Activated naive CD4-positive, alpha-beta T cell treated with anti-CD3 and anti-CD28 coated beads, Interleukin-2, amount 50 U/mL, for 16 hours (primary cell): ENCODE measurements around the gene CAVIN4.

Experiments used
- DNase-seq: peaks from one replicate; pipeline ENCODE4 v3.0.0-alpha.2; 2020

The CAVIN4 gene, protein sequence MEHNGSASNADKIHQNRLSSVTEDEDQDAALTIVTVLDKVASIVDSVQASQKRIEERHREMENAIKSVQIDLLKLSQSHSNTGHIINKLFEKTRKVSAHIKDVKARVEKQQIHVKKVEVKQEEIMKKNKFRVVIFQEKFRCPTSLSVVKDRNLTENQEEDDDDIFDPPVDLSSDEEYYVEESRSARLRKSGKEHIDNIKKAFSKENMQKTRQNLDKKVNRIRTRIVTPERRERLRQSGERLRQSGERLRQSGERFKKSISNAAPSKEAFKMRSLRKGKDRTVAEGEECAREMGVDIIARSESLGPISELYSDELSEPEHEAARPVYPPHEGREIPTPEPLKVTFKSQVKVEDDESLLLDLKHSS

DNA sequence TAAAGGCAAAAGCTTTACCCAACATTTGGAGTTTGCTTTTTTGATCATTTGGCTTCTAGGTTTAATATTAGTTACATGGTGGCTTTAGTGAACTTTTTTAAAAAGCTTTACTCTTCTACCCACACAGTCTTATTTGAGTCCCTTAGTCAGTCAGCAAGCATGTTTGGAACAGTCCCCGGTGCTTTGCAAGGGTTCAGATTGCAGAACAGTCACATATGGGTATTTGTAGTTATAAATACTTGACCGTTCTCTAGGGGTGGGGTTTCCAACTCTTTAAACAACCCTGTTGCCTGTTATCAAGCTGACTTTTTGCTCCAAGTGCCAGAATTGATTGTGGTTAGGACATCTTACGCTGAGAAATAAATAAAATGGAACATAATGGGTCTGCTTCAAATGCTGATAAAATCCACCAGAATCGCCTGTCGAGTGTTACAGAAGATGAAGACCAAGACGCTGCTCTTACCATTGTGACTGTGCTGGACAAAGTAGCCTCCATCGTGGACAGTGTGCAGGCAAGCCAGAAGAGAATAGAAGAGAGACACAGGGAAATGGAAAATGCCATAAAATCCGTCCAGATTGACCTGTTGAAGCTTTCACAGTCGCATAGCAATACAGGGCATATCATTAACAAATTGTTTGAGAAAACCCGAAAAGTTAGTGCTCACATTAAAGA is at the start of gene CAVIN4:
Gene CAVIN4, plus strand, starts transcription at position 304 of the 673 bp plus-strand sequence. Its CDS starts 65 bp downstream, at position 369.
- DNase-seq = no peak

DNA sequence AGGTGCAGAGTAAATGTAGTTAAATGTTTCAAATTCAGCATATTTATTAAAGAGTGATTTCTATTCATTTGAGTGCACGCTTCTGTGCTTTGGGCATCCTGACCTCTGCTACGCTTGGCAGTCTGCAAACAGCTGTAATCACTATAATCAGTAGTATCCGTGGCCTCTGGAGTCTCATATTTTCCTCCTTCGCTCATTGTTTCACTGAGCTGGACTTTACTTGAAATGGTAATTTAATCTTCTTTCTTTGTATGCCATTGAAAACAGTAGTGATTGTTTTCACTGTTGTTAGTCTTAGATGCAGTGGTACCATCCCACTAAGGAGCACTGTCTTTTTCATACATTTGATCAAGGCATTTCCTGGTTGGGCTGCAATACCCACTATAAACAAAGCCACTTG is 43.5 kb upstream of the CAVIN4 start:
- DNase-seq = no peak

DNA sequence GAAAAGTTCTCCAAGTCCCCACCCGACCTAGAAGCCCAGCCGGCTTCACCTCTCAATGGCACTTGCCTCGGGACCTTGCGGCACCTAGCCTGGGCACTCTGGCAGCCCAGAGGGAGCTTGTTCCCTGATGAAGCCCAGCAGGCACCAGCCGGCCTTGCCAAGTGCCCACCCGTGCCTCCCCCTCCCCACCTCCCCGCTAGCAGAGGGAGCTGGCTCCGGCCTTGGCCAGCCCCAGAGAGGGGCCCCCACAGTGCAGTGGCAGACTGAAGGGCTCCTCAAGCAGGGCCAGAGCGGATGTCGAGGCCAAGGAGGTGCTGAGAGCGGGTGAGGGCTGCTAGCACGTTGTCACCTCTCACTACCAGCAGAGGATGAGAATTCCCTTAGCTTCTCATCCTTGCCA is 37.6 kb upstream of the CAVIN4 start:
- no peak for DNase-seq

DNA sequence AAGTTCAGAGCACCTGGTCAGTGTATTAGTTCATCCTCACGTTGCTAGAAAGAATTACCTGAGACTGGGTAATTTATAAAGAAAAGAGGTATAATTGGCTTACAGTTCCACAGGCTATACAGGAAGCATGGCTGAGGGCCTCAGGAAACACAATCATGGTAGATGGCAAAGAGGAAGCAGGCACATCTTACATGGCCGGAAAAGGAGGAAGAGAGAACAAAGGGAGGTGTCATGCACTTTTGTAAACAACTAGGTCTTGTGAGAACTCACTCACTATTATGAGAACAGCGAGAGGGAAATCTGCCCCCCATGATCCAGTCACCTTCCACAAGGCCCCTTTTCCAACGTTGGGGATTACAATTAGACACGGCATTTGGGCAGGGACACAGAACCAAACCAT is 28.8 kb upstream of the CAVIN4 start:
- no peak for DNase-seq

DNA sequence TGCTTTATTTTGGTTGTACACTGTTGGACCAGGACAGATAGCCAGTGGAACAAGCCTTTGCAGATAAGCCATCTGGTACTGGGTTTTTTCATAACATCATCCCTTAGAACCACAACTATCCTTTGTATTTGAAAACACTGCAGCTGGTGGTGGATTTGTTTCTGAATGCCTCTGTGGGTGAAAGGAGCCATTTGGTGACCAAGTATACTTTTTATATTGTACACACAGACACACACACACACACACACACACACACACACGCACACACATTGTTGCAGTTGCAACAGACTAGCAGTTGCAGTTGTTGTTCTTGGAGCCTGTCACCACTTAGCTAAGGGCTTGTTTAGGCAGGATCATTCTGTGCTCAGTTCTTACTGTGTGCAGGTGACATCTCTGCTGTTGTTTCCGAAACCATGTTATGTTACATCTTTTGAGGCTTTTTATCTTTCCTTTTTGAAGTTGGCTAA is 22.9 kb upstream of the CAVIN4 start:
- no peak for DNase-seq

DNA sequence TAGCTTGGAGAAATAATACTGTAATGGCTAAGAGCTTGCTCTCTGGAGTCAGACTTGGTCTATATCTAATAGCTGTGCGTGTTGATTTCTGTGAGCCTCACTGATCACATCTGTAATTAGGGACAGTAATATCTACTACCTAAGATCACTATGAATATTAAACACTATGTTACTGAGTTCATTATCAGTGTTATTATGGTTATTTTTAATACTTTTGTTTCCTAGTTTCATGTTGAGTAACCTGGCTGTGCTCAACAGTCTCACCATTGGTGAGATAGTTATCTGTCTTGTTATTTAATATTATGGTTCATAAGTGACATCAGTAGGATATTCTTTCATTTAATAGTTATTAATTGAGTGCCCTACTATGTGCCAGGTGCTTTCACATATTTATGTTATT is 22.4 kb upstream of the CAVIN4 start:
- no peak for DNase-seq

DNA sequence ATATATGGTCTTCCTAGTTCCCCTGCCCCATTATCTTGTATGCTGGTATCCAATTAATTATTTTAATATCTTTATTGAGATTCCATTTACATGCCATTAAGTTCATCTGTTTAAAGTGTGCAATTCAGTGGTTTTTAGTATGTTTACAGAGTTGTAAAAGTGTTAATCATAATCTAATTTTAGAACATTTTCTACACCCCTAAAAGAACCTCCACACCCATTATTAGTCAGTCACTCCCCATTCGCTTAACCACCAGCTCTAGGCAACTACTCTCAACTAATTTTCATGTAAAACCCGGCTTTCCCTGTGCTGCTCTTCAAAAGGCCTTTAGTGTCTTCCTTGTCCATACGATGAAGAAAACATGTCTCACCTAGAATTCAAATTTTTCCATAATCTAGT is 20.8 kb upstream of the CAVIN4 start:
- DNase-seq = no peak

DNA sequence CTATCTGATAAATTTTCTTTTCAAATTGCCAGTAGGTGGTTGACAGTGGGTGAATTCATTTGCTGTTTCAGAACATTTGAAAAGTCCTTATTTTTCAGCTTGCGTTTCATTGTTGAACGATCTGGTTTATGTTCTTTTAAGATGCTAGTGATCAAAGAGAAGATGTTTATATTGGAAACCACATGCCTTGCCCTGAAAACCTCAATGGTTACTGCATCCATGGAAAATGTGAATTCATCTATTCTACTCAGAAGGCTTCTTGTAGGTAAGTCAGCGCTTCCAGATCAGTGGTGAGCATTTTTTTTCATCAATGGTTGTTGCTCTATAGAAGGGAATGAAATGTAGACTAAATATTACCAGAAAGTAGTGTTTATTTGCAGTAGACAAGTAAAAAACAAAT is 16.6 kb upstream of the CAVIN4 start:
- no peak for DNase-seq

DNA sequence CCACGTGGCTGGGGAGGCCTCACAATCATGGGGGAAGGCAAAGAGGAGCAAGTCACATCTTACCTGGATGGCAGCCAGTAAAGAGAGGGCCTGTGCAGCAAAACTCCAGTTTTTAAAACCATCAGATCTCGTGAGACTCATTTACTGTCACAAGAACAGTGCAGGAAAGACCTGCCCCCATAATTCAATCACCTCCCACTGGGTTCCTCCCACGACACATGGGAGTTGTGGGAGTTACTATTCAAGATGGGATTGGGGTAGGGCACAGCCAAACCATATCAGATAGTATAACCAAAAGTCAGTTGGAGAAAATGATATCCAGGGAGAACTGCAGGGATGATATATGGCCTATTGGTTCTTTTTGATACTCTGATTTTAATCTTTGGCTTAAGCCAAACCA is 10.0 kb upstream of the CAVIN4 start:
- no peak for DNase-seq

DNA sequence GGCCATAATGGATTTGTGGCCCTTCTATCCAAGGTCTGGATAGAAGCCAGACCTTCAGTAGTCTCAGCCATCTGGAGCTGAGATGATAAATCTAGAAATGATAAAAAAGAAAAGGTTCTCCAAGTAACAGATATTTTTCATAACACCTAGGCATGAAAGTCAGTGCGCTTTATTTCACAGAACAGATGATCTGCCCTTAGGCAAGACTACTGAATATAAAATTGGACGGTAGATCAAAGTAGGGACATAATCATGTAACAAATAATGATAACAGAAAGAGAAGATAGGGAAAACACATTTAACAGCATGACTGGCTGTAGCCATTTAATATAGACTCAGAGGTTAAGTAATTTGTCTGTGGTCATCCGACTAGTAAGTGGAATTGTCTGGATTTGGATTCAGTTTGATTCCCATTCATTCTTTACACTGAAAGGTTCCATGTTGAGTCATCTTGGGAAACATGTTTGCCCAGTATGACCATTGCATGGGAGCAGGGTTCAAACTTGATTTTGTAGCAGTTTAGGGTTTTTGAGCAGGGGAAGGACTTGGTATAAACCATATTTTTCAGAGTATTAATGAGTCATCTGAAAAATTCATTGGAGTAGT is 4.1 kb upstream of the CAVIN4 start:
- no peak for DNase-seq

DNA sequence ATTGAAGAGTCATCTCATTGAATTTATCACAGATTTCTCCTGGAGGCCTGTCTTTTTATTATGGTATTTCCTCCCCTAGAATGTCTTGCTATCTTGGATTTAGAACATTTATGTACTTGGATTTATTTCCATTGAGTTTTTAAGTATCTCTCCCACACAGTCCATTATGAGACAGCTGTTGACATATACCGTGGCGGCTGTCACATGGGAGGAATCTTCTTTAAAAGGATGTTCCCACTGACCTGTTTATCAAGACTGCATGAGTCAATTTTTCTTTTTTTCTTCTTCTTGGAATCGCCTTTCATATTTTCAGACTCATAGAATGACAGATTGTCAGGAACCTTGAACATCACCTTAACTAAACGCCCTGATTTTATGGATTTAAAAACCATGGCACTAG is 2.9 kb upstream of the CAVIN4 start:
- DNase-seq = no peak

DNA sequence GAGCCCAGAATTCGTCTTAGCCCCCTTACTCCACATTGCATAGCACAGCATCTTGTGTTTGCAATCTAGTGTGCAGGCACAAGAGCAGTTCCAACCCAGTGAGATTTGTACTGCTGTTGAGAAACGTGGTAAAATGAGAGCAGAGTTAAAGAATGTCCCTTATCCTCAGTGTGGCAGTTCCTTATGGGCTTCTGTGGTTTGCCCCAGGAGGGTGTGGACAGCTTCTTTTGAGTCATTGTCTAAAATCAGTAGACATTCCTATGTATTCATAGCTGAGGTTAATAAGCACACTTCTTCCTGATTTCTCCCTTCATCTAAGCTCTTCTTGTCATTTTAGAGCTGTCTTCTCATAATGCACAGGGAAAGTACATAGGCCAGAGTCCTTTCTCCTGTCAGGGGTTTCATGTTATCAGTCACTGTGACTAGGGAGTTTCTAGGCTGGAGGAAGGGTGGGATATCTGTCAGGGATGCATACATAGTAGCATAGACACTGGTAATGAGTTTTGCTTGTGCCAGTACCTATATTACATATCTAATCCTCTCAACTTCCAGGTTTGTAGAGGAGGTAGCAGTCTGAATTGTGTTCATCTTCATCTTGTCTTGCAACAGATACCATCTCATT is 2.0 kb upstream of the CAVIN4 start:
- no peak for DNase-seq

DNA sequence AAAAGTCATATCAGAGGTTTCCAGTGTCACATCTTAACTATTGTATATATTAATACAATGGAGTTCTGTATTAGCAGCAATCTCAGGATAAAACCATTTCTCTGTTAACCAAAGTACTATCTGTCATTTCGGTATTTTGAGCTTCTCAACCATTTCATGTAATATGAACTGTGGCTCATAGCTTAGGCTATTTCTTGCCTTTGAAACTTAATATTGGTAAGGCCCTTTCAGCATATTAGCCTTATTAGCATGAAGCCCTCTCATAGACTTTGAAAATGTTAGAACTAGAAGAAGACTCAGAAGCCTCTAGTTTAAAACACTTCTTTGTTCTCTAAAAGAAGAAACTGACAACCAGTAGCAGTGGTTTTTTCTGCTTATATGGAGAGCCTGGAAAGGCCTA is 731 bp downstream of the CAVIN4 start:
- no peak for DNase-seq

DNA sequence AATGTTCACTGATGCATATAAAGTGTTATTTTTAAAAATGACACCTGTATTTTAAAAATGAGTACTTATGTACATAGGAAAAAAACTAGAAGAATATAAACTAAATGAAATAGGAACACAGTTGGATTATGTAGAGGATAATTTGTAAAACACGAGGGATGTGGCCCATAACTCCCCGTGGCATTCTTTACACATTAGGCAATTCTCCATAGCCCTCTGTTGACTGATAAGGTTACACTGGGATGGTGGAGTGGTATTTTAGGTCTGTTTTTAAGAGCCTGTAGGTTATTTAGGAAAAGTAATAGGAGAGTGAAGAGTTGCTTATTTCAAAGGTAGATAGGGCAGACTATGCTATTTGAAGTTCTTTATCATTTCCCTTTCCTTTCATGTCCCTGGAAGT is 1.8 kb downstream of the CAVIN4 start:
- DNase-seq = no peak

DNA sequence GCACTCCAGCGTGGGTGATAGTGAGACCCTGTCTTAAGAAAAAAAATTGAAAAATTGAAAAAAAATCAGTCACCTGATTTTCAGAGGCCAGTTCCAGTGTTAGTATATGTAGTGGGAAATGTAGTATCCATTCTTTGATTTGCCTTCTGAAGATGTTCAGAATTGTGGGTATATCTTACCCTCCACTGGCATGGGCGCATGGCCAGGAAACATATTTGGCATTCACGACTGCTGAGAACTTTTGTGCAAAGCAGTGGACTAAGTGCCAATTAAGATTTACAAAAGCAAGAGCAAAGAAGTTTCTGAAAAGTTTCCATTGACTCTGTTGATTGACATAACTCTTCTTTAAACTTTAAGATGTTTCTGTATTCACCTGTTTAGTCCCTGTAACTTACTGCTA is 2.4 kb downstream of the CAVIN4 start:
- DNase-seq = no peak

DNA sequence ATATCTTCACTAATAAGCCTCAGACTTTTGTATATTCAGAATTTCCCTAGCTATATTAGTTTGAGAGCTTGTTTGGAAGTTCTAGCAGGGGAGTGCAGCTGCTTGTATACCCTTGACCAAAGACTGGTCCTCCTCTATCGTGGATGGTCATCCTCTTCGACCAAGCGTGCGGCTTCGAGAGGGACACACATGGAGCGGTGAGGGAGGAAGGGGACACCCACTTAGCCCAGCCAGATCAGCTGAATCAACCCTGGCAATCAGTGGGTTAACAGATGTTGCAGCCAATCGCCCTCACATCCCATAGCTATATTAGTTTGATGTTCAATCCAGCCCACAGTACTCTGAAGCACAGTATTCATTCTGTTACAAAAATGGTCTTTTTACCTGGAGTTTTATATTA is 3.2 kb downstream of the CAVIN4 start:
- no peak for DNase-seq

DNA sequence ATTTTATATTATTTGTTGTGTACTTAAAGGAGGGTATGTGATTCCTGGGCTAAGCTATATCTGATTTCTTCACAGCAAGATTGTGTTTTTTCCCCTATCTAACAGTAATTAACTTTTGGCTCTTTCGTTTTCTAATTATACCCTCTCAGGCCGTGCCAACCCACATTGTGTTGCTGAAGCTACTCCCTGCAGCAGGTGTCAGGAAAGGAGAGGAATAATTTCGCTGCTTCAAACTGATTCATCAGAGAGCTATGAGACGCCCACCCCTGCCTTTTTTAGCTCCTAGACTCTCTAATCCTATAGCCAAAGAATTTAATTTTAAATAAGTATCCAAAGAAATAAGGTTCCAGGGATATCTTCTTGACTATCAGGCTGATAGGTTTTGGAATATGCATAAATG is 3.8 kb downstream of the CAVIN4 start:
- no peak for DNase-seq

DNA sequence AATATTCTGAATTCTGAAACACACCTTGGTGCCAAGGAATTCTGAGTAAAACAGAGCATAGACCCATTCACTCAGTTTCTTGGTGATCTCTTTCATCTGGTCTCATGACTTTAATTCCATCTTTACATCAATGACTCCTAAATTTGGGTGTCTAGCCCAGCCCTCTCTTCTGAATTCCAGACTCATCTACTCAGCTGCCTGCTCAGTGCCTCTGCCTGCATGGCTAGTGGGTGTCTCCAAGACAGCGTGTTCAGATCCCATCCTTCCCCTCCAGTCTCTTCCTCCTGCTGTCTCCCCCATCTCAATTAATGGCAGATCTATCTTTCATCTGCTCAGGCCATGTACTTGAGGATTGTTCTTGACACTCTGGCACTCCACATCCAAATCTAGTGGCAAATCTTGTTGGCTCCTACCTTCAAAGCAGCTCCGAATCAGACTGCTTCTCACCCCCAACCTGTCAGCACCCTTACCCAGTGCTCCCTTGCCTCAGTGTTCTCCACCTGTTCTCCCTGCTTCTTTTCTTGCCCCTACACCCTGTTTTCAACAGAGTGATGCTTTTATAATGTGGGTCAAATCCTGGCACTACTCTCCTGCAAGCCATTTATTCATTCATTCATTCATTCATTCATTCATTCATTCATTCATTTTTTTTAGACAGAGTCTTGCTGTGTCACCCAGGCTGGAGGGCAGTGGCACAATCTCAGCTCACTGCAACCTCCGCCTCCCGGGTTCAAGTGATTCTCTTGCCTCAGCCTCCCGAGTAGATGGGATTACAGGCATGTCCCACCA is 5.3 kb downstream of the CAVIN4 start:
- no peak for DNase-seq

DNA sequence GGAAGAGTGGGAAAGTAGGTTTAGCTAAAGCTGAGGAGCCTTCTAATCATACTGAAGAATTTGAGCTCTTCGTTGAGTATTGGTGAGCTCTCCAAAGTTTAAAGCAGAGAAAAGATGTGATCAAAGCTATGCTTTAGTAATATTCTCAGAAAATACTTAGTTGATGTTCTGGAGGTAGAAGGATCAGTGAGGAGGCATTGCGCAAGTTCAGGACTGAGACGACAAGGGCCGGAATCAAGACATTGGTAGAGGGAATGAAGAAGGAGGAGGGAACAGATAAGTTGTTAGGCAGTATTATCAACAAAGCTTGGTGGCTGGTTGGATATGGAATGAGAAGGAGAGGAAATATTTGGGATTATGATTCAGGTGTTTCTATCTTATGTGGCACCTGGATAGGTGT is 7.1 kb downstream of the CAVIN4 start:
- DNase-seq = no peak

DNA sequence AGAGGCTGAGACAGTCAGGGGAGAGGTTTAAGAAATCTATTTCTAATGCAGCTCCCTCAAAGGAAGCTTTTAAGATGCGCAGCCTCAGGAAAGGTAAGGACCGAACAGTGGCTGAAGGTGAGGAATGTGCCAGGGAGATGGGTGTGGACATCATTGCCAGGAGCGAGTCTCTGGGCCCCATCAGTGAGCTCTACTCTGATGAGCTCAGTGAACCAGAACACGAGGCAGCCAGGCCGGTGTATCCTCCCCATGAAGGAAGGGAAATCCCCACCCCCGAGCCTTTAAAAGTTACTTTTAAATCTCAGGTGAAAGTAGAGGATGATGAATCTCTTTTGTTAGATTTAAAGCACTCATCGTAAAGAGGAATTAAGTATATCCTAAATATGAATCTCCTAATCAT is 8.2 kb downstream of the CAVIN4 start:
- no peak for DNase-seq

DNA sequence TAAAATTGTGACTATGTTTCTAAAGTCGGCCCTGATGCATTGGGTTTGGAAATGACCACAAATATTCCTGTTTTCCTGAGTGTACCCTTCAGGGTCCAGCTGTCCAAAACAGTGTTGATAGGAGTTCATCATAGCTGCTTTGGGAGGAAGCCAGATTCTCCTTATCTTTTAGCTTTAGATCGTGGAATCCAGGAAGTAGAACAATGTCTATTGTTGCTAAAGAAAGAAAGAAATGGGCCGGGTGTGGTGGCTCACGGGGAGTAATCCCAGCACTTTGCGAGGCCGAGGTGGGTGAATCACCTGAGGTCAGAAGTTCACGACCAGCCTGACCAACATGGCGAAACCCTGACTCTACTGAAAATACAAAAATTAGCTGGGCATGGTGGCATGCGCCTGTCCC is 9.5 kb downstream of the CAVIN4 start:
- DNase-seq = no peak

DNA sequence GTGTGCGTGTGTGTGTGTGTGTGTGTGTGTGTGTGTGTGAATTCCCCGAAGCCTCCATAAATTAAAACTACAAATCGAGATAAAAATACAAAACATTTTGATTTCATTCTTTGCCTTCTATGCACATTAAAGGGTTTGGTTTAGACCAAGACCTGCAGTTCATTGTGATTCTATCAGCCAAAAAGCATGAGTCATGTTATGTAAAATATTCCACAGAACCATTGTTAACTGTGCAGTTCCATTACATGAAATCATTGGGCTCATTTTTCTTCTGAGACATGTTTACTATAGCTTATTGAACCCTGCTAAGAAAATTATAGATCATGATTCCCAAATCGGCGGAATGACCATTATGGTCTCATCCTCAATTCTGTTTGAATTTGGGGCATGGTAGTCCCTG is 11.7 kb downstream of the CAVIN4 start:
- no peak for DNase-seq

DNA sequence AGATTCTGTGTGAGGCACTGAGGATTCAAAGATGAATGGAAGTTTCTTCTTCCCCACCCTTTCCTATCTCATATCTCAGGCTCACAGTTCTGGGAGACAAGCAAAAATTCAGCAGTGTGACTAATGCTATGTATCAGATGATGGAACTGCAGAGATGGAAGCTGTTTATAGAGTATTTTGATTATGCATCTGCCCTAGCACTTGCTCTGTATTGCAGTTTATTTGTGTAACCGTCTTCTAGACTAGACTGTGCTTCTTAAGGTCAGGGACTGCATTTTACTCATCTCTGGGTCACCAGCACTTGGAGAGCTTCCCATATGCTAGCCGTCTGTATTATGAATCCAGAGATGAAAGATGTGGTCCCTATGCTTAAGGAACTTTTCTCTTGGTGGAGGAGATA is 12.6 kb downstream of the CAVIN4 start:
- DNase-seq = no peak
